ENCODE data around the gene LRPAP1. TPM values are rescaled to one million over a fixed set of nuclear protein-coding genes. Genes with fewer than 3 reads are reported as not detected.

The LRPAP1 gene
- total RNA-seq, 1 experiment from 2014 or later, result 90.8 TPM

DNA sequence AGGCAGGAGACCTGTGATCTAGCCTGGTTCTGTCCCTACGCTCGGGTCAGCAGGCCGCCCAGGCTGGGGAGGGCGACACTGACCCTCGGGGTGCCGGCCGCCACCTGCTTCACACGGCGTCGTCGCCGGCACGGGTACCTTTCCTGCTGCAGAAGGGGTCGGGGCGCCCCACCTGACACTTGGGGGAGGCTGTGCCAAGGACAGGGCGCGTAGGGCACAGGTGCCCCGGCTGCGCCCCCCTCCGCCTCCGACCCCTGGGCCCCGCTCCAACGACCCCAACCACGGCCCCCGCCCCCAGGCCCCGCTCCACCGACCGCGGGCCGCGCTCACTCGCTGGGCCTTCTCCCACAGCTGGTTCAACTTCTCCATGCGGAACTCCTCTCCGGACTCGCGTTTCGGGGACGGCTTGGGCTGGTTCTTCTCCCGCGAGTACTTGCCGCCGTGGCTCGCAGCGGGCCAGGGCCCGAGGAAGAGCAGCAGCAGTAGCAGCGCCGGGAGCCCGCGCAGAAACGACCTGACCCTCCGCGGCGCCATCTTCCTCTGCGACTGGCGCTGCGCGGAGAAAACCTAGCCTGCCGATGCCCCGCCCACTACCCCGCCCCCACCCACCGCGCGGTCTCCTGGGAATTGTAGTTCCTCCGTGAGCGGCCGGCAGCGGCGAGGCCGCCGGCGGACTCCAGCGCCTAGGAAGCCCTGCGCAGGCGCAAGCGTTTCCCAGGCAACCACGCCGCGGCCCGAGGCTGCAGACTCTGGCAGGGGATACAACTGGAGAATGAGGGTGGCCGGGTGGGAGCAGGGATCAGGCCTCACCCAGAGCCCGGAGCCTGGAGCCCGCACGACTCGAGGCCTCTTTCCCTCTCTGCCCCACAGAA, at the start of gene LRPAP1 (continued):
- TF ChIP-seq, protein P1, sequence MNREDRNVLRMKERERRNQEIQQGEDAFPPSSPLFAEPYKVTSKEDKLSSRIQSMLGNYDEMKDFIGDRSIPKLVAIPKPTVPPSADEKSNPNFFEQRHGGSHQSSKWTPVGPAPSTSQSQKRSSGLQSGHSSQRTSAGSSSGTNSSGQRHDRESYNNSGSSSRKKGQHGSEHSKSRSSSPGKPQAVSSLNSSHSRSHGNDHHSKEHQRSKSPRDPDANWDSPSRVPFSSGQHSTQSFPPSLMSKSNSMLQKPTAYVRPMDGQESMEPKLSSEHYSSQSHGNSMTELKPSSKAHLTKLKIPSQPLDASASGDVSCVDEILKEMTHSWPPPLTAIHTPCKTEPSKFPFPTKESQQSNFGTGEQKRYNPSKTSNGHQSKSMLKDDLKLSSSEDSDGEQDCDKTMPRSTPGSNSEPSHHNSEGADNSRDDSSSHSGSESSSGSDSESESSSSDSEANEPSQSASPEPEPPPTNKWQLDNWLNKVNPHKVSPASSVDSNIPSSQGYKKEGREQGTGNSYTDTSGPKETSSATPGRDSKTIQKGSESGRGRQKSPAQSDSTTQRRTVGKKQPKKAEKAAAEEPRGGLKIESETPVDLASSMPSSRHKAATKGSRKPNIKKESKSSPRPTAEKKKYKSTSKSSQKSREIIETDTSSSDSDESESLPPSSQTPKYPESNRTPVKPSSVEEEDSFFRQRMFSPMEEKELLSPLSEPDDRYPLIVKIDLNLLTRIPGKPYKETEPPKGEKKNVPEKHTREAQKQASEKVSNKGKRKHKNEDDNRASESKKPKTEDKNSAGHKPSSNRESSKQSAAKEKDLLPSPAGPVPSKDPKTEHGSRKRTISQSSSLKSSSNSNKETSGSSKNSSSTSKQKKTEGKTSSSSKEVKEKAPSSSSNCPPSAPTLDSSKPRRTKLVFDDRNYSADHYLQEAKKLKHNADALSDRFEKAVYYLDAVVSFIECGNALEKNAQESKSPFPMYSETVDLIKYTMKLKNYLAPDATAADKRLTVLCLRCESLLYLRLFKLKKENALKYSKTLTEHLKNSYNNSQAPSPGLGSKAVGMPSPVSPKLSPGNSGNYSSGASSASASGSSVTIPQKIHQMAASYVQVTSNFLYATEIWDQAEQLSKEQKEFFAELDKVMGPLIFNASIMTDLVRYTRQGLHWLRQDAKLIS (CRISPR knock-in tag; IDR thresholded peaks at IDR 0.05; ENCODE audit: borderline replicate concordance), result no peak
- TF ChIP-seq OVOL2 (CRISPR knock-in tag; IDR thresholded peaks at IDR 0.05; ENCODE audit: borderline replicate concordance) (no peak), ZNF263 (CRISPR knock-in tag; IDR thresholded peaks at IDR 0.05; ENCODE audit: low read depth) (no peak), GRHL2 (CRISPR knock-in tag; IDR thresholded peaks at IDR 0.05; ENCODE audit: insufficient replicate concordance, severe bottlenecking) (no peak), ZNF671 (CRISPR knock-in tag; IDR thresholded peaks at IDR 0.05) (no peak), SMAD3 (CRISPR knock-in tag; IDR thresholded peaks at IDR 0.05; ENCODE audit: borderline replicate concordance) (no peak), IRF2 (CRISPR knock-in tag; IDR thresholded peaks at IDR 0.05; ENCODE audit: borderline replicate concordance, low read depth) (no peak), ZNF396 (CRISPR knock-in tag; IDR thresholded peaks at IDR 0.05; ENCODE audit: borderline replicate concordance) (no peak), TEAD4 (CRISPR knock-in tag; IDR thresholded peaks at IDR 0.05) (no peak), EMX1 (CRISPR knock-in tag; IDR thresholded peaks at IDR 0.05) (no peak), CREB1 (CRISPR knock-in tag; IDR thresholded peaks at IDR 0.05) (no peak), HMGA2 (CRISPR knock-in tag; IDR thresholded peaks at IDR 0.05) (no peak), RELA (CRISPR knock-in tag; IDR thresholded peaks at IDR 0.05; ENCODE audit: borderline replicate concordance) (no peak), JUN (CRISPR knock-in tag; IDR thresholded peaks at IDR 0.05) (no peak; the same call in 1 of the 2 replicates), ETV6 (CRISPR knock-in tag; IDR thresholded peaks at IDR 0.05) (no peak), ATF1 (CRISPR knock-in tag; IDR thresholded peaks at IDR 0.05) (no peak), ZNF219 (CRISPR knock-in tag; IDR thresholded peaks at IDR 0.05; ENCODE audit: borderline replicate concordance) (no peak), ZBTB21 (CRISPR knock-in tag; IDR thresholded peaks at IDR 0.05; ENCODE audit: borderline replicate concordance) (0 out of 2 replicates have a peak, but pooled peaks have one; percentile 30), NFATC4 (CRISPR knock-in tag; IDR thresholded peaks at IDR 0.05) (no peak)
- TF ChIP-seq, protein P2, sequence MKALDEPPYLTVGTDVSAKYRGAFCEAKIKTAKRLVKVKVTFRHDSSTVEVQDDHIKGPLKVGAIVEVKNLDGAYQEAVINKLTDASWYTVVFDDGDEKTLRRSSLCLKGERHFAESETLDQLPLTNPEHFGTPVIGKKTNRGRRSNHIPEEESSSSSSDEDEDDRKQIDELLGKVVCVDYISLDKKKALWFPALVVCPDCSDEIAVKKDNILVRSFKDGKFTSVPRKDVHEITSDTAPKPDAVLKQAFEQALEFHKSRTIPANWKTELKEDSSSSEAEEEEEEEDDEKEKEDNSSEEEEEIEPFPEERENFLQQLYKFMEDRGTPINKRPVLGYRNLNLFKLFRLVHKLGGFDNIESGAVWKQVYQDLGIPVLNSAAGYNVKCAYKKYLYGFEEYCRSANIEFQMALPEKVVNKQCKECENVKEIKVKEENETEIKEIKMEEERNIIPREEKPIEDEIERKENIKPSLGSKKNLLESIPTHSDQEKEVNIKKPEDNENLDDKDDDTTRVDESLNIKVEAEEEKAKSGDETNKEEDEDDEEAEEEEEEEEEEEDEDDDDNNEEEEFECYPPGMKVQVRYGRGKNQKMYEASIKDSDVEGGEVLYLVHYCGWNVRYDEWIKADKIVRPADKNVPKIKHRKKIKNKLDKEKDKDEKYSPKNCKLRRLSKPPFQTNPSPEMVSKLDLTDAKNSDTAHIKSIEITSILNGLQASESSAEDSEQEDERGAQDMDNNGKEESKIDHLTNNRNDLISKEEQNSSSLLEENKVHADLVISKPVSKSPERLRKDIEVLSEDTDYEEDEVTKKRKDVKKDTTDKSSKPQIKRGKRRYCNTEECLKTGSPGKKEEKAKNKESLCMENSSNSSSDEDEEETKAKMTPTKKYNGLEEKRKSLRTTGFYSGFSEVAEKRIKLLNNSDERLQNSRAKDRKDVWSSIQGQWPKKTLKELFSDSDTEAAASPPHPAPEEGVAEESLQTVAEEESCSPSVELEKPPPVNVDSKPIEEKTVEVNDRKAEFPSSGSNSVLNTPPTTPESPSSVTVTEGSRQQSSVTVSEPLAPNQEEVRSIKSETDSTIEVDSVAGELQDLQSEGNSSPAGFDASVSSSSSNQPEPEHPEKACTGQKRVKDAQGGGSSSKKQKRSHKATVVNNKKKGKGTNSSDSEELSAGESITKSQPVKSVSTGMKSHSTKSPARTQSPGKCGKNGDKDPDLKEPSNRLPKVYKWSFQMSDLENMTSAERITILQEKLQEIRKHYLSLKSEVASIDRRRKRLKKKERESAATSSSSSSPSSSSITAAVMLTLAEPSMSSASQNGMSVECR (CRISPR knock-in tag; IDR thresholded peaks at IDR 0.05; ENCODE audit: borderline replicate concordance), result no peak
- TF ChIP-seq, protein P3, sequence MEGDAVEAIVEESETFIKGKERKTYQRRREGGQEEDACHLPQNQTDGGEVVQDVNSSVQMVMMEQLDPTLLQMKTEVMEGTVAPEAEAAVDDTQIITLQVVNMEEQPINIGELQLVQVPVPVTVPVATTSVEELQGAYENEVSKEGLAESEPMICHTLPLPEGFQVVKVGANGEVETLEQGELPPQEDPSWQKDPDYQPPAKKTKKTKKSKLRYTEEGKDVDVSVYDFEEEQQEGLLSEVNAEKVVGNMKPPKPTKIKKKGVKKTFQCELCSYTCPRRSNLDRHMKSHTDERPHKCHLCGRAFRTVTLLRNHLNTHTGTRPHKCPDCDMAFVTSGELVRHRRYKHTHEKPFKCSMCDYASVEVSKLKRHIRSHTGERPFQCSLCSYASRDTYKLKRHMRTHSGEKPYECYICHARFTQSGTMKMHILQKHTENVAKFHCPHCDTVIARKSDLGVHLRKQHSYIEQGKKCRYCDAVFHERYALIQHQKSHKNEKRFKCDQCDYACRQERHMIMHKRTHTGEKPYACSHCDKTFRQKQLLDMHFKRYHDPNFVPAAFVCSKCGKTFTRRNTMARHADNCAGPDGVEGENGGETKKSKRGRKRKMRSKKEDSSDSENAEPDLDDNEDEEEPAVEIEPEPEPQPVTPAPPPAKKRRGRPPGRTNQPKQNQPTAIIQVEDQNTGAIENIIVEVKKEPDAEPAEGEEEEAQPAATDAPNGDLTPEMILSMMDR (IDR thresholded peaks at IDR 0.05), result no peak
- TF ChIP-seq, protein P4, sequence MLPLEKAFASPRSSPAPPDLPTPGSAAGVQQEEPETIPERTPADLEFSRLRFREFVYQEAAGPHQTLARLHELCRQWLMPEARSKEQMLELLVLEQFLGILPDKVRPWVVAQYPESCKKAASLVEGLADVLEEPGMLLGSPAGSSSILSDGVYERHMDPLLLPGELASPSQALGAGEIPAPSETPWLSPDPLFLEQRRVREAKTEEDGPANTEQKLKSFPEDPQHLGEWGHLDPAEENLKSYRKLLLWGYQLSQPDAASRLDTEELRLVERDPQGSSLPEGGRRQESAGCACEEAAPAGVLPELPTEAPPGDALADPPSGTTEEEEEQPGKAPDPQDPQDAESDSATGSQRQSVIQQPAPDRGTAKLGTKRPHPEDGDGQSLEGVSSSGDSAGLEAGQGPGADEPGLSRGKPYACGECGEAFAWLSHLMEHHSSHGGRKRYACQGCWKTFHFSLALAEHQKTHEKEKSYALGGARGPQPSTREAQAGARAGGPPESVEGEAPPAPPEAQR (CRISPR knock-in tag; IDR thresholded peaks at IDR 0.05), result no peak
- TF ChIP-seq, protein P5, sequence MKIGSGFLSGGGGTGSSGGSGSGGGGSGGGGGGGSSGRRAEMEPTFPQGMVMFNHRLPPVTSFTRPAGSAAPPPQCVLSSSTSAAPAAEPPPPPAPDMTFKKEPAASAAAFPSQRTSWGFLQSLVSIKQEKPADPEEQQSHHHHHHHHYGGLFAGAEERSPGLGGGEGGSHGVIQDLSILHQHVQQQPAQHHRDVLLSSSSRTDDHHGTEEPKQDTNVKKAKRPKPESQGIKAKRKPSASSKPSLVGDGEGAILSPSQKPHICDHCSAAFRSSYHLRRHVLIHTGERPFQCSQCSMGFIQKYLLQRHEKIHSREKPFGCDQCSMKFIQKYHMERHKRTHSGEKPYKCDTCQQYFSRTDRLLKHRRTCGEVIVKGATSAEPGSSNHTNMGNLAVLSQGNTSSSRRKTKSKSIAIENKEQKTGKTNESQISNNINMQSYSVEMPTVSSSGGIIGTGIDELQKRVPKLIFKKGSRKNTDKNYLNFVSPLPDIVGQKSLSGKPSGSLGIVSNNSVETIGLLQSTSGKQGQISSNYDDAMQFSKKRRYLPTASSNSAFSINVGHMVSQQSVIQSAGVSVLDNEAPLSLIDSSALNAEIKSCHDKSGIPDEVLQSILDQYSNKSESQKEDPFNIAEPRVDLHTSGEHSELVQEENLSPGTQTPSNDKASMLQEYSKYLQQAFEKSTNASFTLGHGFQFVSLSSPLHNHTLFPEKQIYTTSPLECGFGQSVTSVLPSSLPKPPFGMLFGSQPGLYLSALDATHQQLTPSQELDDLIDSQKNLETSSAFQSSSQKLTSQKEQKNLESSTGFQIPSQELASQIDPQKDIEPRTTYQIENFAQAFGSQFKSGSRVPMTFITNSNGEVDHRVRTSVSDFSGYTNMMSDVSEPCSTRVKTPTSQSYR (CRISPR knock-in tag; IDR thresholded peaks at IDR 0.05), result no peak
- TF ChIP-seq, protein P6, sequence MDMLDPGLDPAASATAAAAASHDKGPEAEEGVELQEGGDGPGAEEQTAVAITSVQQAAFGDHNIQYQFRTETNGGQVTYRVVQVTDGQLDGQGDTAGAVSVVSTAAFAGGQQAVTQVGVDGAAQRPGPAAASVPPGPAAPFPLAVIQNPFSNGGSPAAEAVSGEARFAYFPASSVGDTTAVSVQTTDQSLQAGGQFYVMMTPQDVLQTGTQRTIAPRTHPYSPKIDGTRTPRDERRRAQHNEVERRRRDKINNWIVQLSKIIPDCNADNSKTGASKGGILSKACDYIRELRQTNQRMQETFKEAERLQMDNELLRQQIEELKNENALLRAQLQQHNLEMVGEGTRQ (CRISPR knock-in tag; IDR thresholded peaks at IDR 0.05), result no peak
